Posterior vena cava (tissue), 2 donors: Measurements from ENCODE around the gene RGS10. TPM values are rescaled to one million over a fixed set of nuclear protein-coding genes. Genes with fewer than 3 reads are reported as not detected.

Source experiments
- DNase-seq: peaks from one replicate; pipeline ENCODE4 v3.0.0-alpha.2; 2020; ENCODE audit warnings: low spot score
- intact Hi-C, 2 donors: fragments of 100-400 bp; cut with DNase I; formaldehyde crosslinking; loops; one replicate each; pipeline versions ENCODE4 v1.14.1 to v1.14.2; 2022 to 2023
- total RNA-seq, 2 donors: library from RNA; stranded (reverse); fragmentation: NEBNext Ultra II Directional; extraction: Animal tissue kit (Norgen Biotek cat#: 25700); gene quantifications; one replicate each; pipeline ENCODE4 v1.2.1, GENCODE V29; 2021
- donor health status: DM: yes; HTN: yes; CAD: no.
- donor health status: DM: yes; HTN: yes; CAD: no.

The RGS10 gene
- total RNA-seq, 2 donors from 2014 or later = 13.5 to 21.0 TPM

GRCh38 chr10:119457966-119458766, 84.4 kb downstream of the RGS10 start:
- DNase-seq = no peak
- intact Hi-C loops = no loop called here

- intact Hi-C loops = no loop called here
- peak; percentile 29 for DNase-seq
These were observed 86.1 kb downstream of the RGS10 start for GRCh38 chr10:119456435-119456810.

- DNase-seq = peak; percentile 79
- intact Hi-C loops = no loop called here
These were observed 86.7 kb downstream of the RGS10 start for GRCh38 chr10:119455609-119456434.

GRCh38 chr10:119454990-119455389, 87.5 kb downstream of the RGS10 start:
- DNase-seq = peak; percentile 74
- intact Hi-C loops = no loop called here

DNA sequence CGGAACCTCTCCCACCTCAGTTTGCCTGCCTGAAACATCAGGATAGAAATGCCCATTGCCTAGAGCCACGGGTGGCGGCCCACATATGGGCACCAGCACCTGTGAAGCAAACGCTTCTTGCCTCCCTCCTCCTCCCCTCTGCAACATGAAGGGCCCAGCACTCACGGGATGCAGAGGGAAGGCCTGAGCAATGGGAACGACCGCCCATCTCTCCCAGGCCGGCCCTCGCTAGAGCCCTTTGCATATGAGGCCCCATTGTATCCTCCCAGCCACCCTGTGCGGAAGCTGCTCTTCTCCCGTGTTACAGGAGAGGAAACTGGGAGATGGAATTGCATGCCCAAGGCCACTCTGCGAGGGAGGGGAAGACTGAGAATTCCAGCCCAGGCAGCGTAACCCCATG, 88.2 kb downstream of the RGS10 start:
- DNase-seq = peak; percentile 67
- intact Hi-C loops = no loop called here

DNA sequence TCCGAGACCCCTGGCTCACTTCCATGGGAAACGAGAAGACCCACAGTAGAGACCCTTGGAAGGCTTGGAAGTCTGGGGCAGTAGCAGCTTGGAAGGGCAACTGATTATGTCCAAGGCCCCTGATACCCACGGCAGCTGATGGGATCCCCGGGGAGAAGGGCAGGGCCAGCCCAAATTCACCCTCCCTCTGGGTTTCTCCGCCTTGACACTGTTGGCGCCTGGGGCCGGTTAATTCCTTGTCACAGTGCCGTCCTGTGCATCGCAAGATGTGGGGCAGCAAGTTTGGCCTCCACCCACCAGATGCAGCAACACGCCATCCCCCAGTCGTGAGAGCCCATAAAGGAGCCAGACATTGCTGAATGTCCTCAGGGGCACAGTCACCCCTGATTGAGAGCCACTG, 89.2 kb downstream of the RGS10 start:
- DNase-seq = no peak
- intact Hi-C loops = no loop called here

DNA sequence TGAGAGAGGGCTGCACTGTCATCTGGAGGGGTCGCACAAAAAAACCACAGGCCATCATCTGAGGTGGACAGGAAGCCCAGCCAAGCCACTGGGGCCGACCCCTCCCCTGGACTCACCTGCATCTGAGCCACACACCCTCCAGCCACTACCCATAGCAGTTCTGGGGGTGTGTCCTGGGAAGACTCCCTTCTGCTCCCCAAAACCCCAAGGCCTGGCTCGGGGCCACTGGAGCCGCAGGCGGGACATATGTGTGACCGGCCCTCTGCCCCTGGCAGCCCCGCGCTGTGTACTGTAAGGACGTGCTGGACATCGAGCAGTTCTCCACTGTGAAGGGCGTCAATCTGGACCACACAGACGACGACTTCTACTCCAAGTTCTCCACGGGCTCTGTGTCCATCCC, 90.1 kb downstream of the RGS10 start:
- no peak for DNase-seq
- intact Hi-C loops = no loop called here

DNA sequence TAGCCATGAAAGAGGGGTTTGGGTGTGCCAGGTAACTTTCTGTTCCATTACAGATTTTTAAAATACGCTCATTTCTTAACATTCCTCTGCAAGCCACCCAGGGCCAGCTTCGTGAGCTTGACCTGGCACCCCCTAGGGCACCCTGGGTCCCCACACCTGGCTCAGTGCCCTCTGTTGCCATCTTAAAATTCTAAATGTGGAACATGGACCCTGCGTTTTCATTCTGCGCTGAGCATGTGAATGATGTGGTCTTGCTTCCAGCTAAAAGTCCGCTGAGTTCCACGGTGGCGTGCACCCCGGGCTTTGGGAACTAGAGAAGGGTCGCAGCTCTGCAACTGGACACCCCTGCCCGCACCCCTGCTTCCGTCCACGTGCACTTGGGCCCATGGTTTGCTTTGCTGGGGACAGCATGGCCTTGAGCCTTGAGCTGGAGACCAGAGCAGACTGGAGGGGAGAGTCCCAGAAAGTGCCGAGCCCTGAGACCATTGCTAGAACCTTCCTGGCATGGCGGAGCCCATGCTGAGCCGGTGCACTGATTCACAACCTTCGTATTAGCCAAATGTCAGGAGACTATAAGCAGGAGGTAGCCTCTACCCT, 91.1 kb downstream of the RGS10 start:
- intact Hi-C loops = no loop called here
- DNase-seq = no peak

DNA sequence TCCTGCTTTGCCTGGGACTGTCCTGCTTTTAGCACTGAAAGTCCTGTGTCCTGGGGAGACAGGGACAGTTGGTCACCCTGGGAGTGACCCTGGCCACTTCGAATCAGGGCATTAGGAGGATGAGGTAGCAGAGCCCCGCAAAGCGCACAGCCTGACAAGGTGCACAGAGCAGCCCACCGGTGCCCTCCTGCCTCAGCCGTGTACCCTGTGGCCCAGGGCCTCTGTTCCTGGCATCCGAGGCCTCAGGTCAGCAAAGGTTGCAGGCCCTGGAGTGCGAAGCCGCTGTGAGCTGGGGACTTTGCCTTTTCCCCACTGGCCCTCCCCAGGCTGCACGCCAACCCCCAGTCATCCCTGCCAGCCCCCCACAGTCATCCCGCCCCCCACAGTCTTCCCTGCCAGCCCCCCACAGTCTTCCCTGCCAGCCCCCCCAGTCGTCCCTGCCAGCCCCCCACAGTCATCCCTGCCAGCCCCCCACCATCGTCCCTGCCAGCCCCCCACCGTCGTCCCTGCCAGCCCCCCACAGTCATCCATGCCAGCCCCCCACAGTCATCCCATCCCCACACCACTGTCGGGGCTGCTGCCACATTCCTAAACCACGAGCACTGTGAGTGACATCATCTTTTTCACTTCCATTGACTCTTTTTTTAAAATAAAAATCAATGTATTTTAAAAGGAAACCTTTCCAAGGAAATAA, 91.8 kb downstream of the RGS10 start:
- intact Hi-C loops = no loop called here
- DNase-seq = no peak

Other genes with a start within 250 kb of the RGS10 start
- 10 to 100 TPM; 78.8 to 90.7 TPM for gene TIAL1, start 54.2 kb upstream of the RGS10 start, total RNA-seq
- 10 to 100 TPM; 52.6 to 65.2 TPM for gene BAG3, start 108.7 kb upstream of the RGS10 start, total RNA-seq
- 10 to 100 TPM; 10.5 to 21.9 TPM for gene INPP5F, start 183.3 kb upstream of the RGS10 start, total RNA-seq